GM13976 (cell line): Measurements from ENCODE around the gene POLK.
"Not testable (repeated sequence)": the region's sequence is repeated elsewhere in the genome, so short reads cannot be mapped to it uniquely, and the experiment has no call there.

Experiments used
- DNase-seq: peaks from one replicate; pipeline ENCODE4 v3.0.0; 2012; ENCODE audit warnings: low spot score
- CTCF ChIP-seq: IDR thresholded peaks from 2 replicates; pipeline ENCODE4 v1.5.1; 2012; ENCODE audit warnings: borderline replicate concordance, mild to moderate bottlenecking; ENCODE audit not compliant: insufficient read depth; ENCODE audit errors: extremely low read depth, missing control alignments, control extremely low read depth
- in situ Hi-C: fragments of 300-500 bp; cut with MboI; formaldehyde crosslinking; loops from one replicate; pipeline ENCODE4 v1.12.0; 2022; ENCODE audit warnings: low sequenced_read_pairs, mixed read lengths, inconsistent platforms; ENCODE audit not compliant: unreplicated experiment

The POLK gene

GRCh38 chr5:75553358-75553757 lies 41.7 kb downstream of the POLK start:
- DNase-seq, result no peak
- TF ChIP-seq CTCF, result no peak
- in situ Hi-C loops, result no loop called here

GRCh38 chr5:75558221-75558620 lies 46.5 kb downstream of the POLK start:
- no peak for DNase-seq
- TF ChIP-seq CTCF, result no peak
- in situ Hi-C loops, result no loop called here

GRCh38 chr5:75558981-75559632 lies 47.4 kb downstream of the POLK start:
- no peak for TF ChIP-seq CTCF
- DNase-seq, result no peak
- in situ Hi-C loops, result no loop called here

GRCh38 chr5:75560655-75561054 lies 49.0 kb downstream of the POLK start:
- DNase-seq, in situ Hi-C loops: not testable (repeated sequence)

GRCh38 chr5:75565991-75566709 lies 54.5 kb downstream of the POLK start:
- in situ Hi-C loops, DNase-seq: not testable (repeated sequence)

GRCh38 chr5:75566710-75567309 lies 55.1 kb downstream of the POLK start:
- TF ChIP-seq CTCF, result no peak
- peak; percentile 51 for DNase-seq
- in situ Hi-C loops, result no loop called here

- peak; percentile 22 for DNase-seq
- in situ Hi-C loops, result no loop called here
- no peak for TF ChIP-seq CTCF
Measured at GRCh38 chr5:75567710-75568109, 56.0 kb downstream of the POLK start.
